ENCODE measurements around the gene SLC29A2.
A peak's percentile ranks its signal among the peaks of the same experiment; 100 is the strongest.

SLC29A2 gene

GRCh38 chr11:66317723-66318599 lies 53.6 kb downstream of the SLC29A2 start:
- peaks cover 4% of the 10 kb centered on the region for H3K4me1 ChIP-seq
- DNase-seq (ENCODE audit: low spot score in 2 of 2) = no peak
- H3K9me3 ChIP-seq = no peaks in the 10 kb centered on the region; the same call in 1 of the 2 replicates
- no peaks in the 10 kb centered on the region for H3K36me3 ChIP-seq (replicated peaks)
- in situ Hi-C loops (cut with MboI; ENCODE audit: low sequenced_read_pairs) = no loop called here
- H3K4me3 ChIP-seq = no peak overlapping the region
- H3K27me3 ChIP-seq (ENCODE audit: low read depth) = no peaks in the 10 kb centered on the region

- no peaks in the 10 kb centered on the region for H3K36me3 ChIP-seq (replicated peaks)
- in situ Hi-C loops (cut with MboI; ENCODE audit: low sequenced_read_pairs) = no loop called here
- H3K4me3 ChIP-seq = no peak overlapping the region
- H3K9me3 ChIP-seq = no peaks in the 10 kb centered on the region; the same call in 1 of the 2 replicates
- H3K27me3 ChIP-seq (ENCODE audit: low read depth) = no peaks in the 10 kb centered on the region
- no peak for DNase-seq (ENCODE audit: low spot score in 2 of 2)
- peaks cover 4% of the 10 kb centered on the region for H3K4me1 ChIP-seq
Measured at GRCh38 chr11:66317322-66317722, 54.2 kb downstream of the SLC29A2 start.

DNA sequence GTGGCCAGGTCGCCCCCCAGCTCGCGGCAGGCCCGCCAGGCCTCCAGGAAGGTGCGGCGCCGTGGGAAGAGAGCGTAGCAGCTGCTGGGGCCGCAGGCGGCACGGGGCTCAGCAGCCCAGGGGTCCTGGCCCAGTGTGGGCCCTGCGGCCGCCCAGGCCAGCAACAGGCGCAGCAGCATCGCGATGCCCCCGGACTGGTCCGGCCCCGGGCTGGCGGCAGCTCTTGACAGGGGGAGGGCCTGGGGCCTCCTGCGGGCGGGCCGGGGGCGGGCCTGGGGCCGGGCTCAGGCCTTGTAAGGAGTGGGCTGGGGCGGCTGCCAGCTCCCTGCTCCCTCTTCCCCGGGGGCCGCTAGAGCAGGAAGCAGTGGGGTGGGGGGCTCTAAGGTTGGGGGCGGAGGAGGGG lies 54.7 kb downstream of the SLC29A2 start, which contains the start of gene CD248:
TSS of gene CD248 (minus strand) at position 196 of the 403 bp plus-strand sequence. CDS start at position 179, 17 bp downstream.
- H3K27me3 ChIP-seq (ENCODE audit: low read depth) = no peaks in the 10 kb centered on the region
- no peaks in the 10 kb centered on the region for H3K36me3 ChIP-seq (replicated peaks)
- in situ Hi-C loops (cut with MboI; ENCODE audit: low sequenced_read_pairs) = no loop called here
- H3K4me3 ChIP-seq = no peak within 1 kb of the TSS
- H3K4me1 ChIP-seq = peaks cover 4% of the 10 kb centered on the region
- no peak for DNase-seq (ENCODE audit: low spot score in 2 of 2)
- H3K9me3 ChIP-seq = no peaks in the 10 kb centered on the region; the same call in 1 of the 2 replicates

DNA sequence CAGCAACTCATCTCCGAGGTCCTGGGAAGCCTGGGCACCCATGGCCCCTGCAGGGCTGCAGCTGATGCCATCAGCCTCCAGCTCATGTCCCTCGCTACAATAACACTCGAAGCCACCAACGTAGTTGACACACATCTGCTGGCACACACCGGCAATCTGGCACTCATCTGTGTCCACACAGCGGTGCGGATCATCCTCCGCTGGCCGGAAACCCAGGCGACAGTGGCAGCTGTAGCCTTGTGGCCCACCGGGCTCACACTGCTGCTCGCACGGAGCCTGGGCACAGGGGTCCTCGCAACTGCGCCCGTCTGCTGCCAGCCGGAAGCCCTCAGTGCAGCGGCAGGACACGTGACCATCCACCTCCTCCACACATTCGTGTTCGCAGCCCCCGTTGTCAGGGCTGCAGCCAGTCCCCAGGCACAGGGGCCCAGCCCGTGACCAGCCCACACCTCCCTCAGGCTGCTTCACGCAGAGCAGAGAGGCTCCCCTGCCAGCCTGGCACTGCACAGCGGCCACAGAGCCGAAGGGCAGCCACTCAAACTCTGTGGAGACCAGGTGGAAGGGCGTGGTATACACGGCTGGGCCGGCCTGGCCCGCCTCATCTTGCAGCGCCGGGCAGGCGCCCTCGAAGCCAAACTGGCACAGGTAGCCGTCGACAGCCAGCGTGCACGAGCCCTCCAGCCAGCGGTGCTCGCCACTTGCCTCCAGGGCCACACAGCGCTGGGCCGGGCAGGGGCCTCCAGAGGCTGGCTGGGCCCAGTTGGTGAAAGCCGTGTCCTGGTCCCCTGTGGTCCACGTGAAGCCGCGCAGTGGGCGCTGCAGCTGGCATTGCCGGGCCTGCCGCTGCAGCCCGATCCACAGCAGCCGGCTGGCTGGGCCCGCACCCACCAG lies 55.4 kb downstream of the SLC29A2 start:
- Histone ChIP-seq H3K4me3 (no peak overlapping the region), H3K4me1 (peaks cover 8% of the 10 kb centered on the region), H3K9me3 (no peaks in the 10 kb centered on the region; the same call in 1 of the 2 replicates), H3K36me3 (replicated peaks) (no peaks in the 10 kb centered on the region), H3K27me3 (ENCODE audit: low read depth) (no peaks in the 10 kb centered on the region)
- in situ Hi-C loops (cut with MboI; ENCODE audit: low sequenced_read_pairs) = no loop called here
- DNase-seq (ENCODE audit: low spot score in 2 of 2) = no peak

- H3K36me3 ChIP-seq (replicated peaks) = no peaks in the 10 kb centered on the region
- H3K4me3 ChIP-seq = no peak overlapping the region
- no peak for DNase-seq (ENCODE audit: low spot score in 2 of 2)
- H3K4me1 ChIP-seq = peaks cover 8% of the 10 kb centered on the region
- H3K9me3 ChIP-seq = no peaks in the 10 kb centered on the region; the same call in 1 of the 2 replicates
- in situ Hi-C loops (cut with MboI; ENCODE audit: low sequenced_read_pairs) = no loop called here
- no peaks in the 10 kb centered on the region for H3K27me3 ChIP-seq (ENCODE audit: low read depth)
Measured at GRCh38 chr11:66315498-66315885, 56.1 kb downstream of the SLC29A2 start.

DNA sequence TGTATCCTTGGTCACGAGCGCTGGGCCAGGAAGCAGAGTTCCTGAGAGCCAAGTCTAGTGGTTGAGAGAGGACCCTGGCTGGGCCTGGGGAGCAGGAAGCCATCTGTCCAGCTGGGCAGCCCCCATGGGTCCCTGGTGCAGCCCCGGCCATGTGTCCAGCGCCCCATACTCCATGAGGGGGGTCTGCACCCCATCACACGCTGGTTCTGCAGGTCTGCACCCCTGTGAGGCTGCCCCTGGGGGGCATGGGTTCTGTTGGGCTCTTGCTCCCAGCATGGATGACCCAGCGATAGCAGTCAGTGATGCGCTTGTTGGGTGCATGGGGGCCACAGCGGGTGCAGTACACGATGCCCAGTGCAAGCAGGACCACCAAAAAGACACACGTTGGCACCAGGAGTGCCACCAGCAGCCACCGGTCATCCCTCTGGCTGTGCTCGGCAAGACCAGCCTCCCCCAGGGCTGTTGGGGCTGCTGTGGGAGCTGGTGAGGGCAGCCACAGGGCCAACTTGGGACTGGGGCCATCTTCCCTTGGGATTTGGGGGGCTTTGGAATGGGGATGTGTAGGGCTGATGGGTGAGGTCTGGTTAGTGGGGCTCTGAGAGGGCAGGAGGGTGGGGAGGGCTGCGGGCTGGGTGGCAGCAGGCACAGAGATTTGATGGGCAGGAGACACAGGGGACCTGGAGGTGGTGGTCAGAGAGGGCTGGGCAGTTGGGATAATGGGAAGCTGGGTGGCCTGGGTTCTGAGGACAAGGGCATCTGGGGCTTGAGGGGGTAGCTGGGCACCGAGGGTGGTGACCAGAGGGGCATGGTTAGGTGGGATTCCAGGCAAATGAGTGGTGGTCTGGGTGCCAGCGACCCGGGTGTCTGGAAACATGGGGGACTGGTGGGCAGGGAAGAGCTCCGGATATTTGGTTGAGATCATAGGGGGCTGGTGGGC lies 56.7 kb downstream of the SLC29A2 start:
- Histone ChIP-seq H3K36me3 (replicated peaks) (no peaks in the 10 kb centered on the region), H3K4me3 (no peak overlapping the region), H3K27me3 (ENCODE audit: low read depth) (no peaks in the 10 kb centered on the region), H3K9me3 (no peaks in the 10 kb centered on the region; the same call in 1 of the 2 replicates), H3K4me1 (peaks cover 8% of the 10 kb centered on the region)
- no peak for DNase-seq (ENCODE audit: low spot score in 2 of 2)
- in situ Hi-C loops (cut with MboI; ENCODE audit: low sequenced_read_pairs) = no loop called here

GRCh38 chr11:66314186-66314501 lies 57.4 kb downstream of the SLC29A2 start:
- Histone ChIP-seq H3K4me1 (peaks cover 8% of the 10 kb centered on the region), H3K9me3 (no peaks in the 10 kb centered on the region; the same call in 1 of the 2 replicates), H3K4me3 (no peak overlapping the region), H3K27me3 (ENCODE audit: low read depth) (no peaks in the 10 kb centered on the region), H3K36me3 (replicated peaks) (no peaks in the 10 kb centered on the region)
- in situ Hi-C loops (cut with MboI; ENCODE audit: low sequenced_read_pairs) = no loop called here
- no peak for DNase-seq (ENCODE audit: low spot score in 2 of 2)

DNA sequence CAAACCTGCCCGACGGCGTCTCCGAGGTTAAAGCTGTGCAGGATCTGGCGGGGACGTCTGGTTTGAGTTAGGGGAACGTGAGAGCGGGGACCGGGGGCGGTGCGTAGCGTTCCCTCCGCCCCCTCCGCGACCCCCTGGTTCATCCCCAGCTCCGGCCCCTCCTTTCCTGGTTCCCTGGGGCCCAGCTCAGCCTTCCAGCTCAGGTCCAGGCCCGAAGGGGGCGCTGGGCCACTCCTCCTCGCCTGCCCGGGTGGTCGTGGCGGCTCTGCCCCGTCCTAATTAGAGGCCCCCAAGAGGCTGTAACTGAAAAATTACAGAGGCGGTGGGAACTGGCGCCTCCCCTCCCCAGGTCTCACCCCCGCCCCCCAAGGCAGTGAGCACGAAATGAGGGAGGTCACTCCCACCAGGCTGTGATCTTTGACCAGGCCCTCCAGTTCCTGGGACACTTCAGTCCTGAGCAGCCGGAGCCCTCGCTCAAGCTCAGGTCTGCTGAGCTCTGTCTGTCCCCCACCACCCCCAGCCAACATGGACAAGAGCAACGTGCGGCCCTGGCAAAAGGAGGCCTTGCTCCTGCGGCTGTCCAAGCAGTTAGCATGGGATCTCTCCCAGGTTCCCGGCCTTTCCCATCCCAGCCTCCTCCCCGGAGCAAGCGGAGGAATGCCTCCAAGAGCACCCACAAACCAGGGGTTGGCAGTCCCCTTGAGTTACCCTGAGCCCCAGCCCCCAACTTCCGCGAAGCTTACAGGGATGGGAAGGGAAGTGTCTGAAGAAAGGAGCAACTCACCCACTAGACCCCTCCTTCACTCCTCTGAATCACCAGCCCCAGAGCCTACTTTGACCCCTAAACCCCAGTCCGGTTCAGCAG lies 58.0 kb downstream of the SLC29A2 start:
- Histone ChIP-seq H3K27me3 (ENCODE audit: low read depth) (no peaks in the 10 kb centered on the region), H3K9me3 (no peaks in the 10 kb centered on the region), H3K4me1 (peaks cover 8% of the 10 kb centered on the region), H3K36me3 (replicated peaks) (no peaks in the 10 kb centered on the region), H3K4me3 (peak overlapping the region; percentile 7)
- in situ Hi-C loops (cut with MboI; ENCODE audit: low sequenced_read_pairs) = no loop called here
- DNase-seq (ENCODE audit: low spot score in 2 of 2) = no peak

GRCh38 chr11:66312549-66313320 lies 58.8 kb downstream of the SLC29A2 start:
- Histone ChIP-seq H3K27me3 (ENCODE audit: low read depth) (no peaks in the 10 kb centered on the region), H3K4me1 (peaks cover 8% of the 10 kb centered on the region), H3K4me3 (peak overlapping the region; percentile 47), H3K9me3 (no peaks in the 10 kb centered on the region), H3K36me3 (replicated peaks) (no peaks in the 10 kb centered on the region)
- peak; percentile 94 to 100 for DNase-seq (ENCODE audit: low spot score in 2 of 2)
- in situ Hi-C loops (cut with MboI; ENCODE audit: low sequenced_read_pairs) = no loop called here

Measured in HAP-1 (cell line).